ENCODE results near the gene RACGAP1.

DNA sequence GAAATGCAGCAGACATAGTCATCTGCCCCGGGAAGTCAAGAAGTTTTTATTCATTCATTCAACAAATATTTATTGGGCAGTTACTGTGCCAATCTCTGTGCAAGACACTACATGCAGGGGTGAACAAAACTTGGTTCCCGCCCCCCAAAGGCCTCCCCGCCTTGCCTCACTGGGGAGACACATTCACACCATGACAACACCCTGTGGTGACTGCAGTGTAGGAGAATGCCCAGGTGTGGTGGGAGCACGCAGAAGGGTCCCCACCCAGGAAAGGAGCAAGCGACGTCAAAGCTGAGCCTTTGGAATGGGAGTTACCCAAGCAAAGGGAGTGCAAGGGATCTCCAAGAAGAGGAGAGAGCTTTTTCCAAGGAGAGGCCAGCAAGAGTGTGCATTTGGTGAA lies 54.2 kb downstream of the RACGAP1 start:
- TF ChIP-seq, protein P1, sequence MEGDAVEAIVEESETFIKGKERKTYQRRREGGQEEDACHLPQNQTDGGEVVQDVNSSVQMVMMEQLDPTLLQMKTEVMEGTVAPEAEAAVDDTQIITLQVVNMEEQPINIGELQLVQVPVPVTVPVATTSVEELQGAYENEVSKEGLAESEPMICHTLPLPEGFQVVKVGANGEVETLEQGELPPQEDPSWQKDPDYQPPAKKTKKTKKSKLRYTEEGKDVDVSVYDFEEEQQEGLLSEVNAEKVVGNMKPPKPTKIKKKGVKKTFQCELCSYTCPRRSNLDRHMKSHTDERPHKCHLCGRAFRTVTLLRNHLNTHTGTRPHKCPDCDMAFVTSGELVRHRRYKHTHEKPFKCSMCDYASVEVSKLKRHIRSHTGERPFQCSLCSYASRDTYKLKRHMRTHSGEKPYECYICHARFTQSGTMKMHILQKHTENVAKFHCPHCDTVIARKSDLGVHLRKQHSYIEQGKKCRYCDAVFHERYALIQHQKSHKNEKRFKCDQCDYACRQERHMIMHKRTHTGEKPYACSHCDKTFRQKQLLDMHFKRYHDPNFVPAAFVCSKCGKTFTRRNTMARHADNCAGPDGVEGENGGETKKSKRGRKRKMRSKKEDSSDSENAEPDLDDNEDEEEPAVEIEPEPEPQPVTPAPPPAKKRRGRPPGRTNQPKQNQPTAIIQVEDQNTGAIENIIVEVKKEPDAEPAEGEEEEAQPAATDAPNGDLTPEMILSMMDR (IDR thresholded peaks at IDR 0.05) = no peak
- TF ChIP-seq POLR2A (IDR thresholded peaks at IDR 0.05) = no peak
